ENCODE results near the gene DHX36.

- TF ChIP-seq EZH2phosphoT487 (IDR thresholded peaks at IDR 0.05; ENCODE audit: borderline replicate concordance, low read depth, low read length) = no peak
- TF ChIP-seq, protein P1, sequence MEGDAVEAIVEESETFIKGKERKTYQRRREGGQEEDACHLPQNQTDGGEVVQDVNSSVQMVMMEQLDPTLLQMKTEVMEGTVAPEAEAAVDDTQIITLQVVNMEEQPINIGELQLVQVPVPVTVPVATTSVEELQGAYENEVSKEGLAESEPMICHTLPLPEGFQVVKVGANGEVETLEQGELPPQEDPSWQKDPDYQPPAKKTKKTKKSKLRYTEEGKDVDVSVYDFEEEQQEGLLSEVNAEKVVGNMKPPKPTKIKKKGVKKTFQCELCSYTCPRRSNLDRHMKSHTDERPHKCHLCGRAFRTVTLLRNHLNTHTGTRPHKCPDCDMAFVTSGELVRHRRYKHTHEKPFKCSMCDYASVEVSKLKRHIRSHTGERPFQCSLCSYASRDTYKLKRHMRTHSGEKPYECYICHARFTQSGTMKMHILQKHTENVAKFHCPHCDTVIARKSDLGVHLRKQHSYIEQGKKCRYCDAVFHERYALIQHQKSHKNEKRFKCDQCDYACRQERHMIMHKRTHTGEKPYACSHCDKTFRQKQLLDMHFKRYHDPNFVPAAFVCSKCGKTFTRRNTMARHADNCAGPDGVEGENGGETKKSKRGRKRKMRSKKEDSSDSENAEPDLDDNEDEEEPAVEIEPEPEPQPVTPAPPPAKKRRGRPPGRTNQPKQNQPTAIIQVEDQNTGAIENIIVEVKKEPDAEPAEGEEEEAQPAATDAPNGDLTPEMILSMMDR (conservative IDR thresholded peaks at IDR 0.05; ENCODE audit: low read length) = no peak
Measured at GRCh38 chr3:154242766-154243165, 81.5 kb downstream of the DHX36 start.
